HepG2 (cell line): ENCODE results near the gene TOX4. TPM values are rescaled to one million over a fixed set of nuclear protein-coding genes. Genes with fewer than 3 reads are reported as not detected.

Experiments
- CAMTA2 ChIP-seq: sonication (generic); formaldehyde crosslinking; IDR thresholded peaks from 2 replicates; pipeline ENCODE4 v1.4.0; 2020; ENCODE audit warnings: mild to moderate bottlenecking, missing genetic modification reagents, borderline replicate concordance
- ELF4 ChIP-seq: sonication (generic); formaldehyde crosslinking; IDR thresholded peaks from 2 replicates; pipeline ENCODE4 v1.5.0; 2020; ENCODE audit warnings: missing genetic modification reagents, mild to moderate bottlenecking, moderate library complexity, borderline replicate concordance
- MYC ChIP-seq: sonication (generic); formaldehyde crosslinking; IDR thresholded peaks from 2 replicates; pipeline ENCODE4 v1.9.0; 2021; ENCODE audit warnings: missing genetic modification reagents, borderline replicate concordance
- SIN3A ChIP-seq: IDR thresholded peaks from 2 replicates; pipeline ENCODE4 v1.6.1; 2011; ENCODE audit warnings: low read depth, mild to moderate bottlenecking, control low read depth, low read length, borderline replicate concordance
- ZFP90 ChIP-seq: sonication (generic); formaldehyde crosslinking; IDR thresholded peaks from 2 replicates; pipeline ENCODE4 v1.8.0; 2022; ENCODE audit warnings: missing genetic modification reagents, mild to moderate bottlenecking, inconsistent platforms, borderline replicate concordance
- ZFP91 ChIP-seq: sonication (generic); formaldehyde crosslinking; IDR thresholded peaks from 2 replicates; pipeline ENCODE4 v1.9.0; 2022; ENCODE audit warnings: missing genetic modification reagents, mild to moderate bottlenecking, borderline replicate concordance
- ZNF10 ChIP-seq: sonication (generic); formaldehyde crosslinking; IDR thresholded peaks from 2 replicates; pipeline ENCODE4 v1.4.0; 2020; ENCODE audit warnings: mild to moderate bottlenecking, low read depth, missing genetic modification reagents, borderline replicate concordance
- ZNF280B ChIP-seq: sonication (generic); formaldehyde crosslinking; IDR thresholded peaks from 2 replicates; pipeline ENCODE4 v1.5.0; 2020; ENCODE audit warnings: missing genetic modification reagents, mild to moderate bottlenecking, borderline replicate concordance
- polyA plus RNA-seq, 8 experiments: library from polyadenylated mRNA; depleted of rRNA in 3 of 8; stranded (reverse) in 7 of 8; unstranded in 1 of 8; fragments of >200 nt; fragmentation: Illumina TruSeq in 4 of 8; extraction: Trizol in 4 of 8; gene quantifications; 2 replicates each; pipeline versions ENCODE4 v1.2.1 to v1.2.3, GENCODE V29; 2011 to 2016; ENCODE audit warnings: low read depth in 4 of 8, missing spikeins in 1 of 8, mixed read lengths in 1 of 8; ENCODE audit not compliant: insufficient read depth in 1 of 8
- total RNA-seq, 5 experiments: library from RNA; depleted of rRNA; stranded (reverse); fragments of >200 nt; fragmentation: Illumina TruSeq; extraction: Trizol; gene quantifications; 2 replicates each; pipeline ENCODE4 v1.2.3, GENCODE V29; 2016; ENCODE audit warnings: low read depth in 1 of 5
- TF ChIP-seq, protein P1 (sequence below): sonication (generic); formaldehyde crosslinking; IDR thresholded peaks from 2 replicates; pipeline ENCODE4 v1.5.1; 2020; ENCODE audit warnings: missing genetic modification reagents, mild to moderate bottlenecking, borderline replicate concordance
- TF ChIP-seq, protein P2 (sequence below): sonication (generic); formaldehyde crosslinking; IDR thresholded peaks from 2 replicates; pipeline ENCODE4 v1.5.1; 2020; ENCODE audit warnings: mild to moderate bottlenecking, missing genetic modification reagents, moderate library complexity
- TF ChIP-seq, protein P3 (sequence below): IDR thresholded peaks from 2 replicates; pipeline ENCODE4 v1.6.1; 2016; ENCODE audit warnings: missing biosample characterization, missing genetic modification reagents, low read depth
- TF ChIP-seq, protein P4 (sequence below): IDR thresholded peaks from 2 replicates; pipeline ENCODE4 v1.6.1; 2016; ENCODE audit warnings: control low read depth
- TF ChIP-seq, protein P5 (sequence below): sonication (generic); formaldehyde crosslinking; IDR thresholded peaks from 2 replicates; pipeline ENCODE4 v1.5.1; 2020; ENCODE audit warnings: missing genetic modification reagents, mild to moderate bottlenecking, borderline replicate concordance

The TOX4 gene
- total and polyA plus RNA-seq, 2 of the 13 experiments (the other 11 are each of a cell fraction or from before 2014, with no cell fraction given), result 71.8 to 163 TPM

DNA sequence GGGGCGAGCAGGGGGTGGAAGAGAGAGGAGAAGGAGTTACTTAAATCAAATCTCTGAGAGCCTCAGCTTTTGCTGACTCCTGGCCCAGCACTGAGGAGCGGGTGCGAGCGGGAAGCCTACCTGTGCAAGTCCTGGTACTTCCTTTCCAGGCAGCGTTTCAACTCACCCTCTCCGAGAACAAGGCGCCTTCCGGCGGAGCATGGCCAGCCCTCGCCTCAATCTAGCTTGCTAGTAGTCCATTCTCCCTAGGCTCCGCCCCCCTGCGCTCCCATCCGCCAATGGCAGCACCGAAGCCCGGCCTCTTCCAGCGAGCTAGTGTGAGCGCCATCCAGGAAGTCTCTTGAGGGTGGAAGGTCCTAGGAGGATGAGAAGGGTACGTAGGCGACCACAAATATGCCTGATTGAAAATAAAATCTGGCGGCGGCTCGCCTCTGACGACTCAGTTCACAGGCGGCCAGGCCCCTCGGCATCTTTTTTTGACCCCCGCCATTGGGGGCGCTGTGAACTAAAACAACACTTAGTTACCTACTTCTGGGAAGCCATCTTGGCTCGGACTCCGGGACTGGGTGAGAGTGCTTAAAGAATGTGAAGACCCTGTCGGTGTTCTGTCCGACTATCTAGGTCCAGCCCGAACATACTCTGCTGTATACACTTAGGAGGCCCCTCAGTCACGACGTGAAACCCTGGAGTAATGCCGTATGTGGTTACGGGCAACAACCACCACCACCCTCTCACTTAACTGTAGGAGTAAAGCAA lies 20.9 kb upstream of the TOX4 start, which contains the start of gene CHD8 (continued):
- TF ChIP-seq, protein P1, sequence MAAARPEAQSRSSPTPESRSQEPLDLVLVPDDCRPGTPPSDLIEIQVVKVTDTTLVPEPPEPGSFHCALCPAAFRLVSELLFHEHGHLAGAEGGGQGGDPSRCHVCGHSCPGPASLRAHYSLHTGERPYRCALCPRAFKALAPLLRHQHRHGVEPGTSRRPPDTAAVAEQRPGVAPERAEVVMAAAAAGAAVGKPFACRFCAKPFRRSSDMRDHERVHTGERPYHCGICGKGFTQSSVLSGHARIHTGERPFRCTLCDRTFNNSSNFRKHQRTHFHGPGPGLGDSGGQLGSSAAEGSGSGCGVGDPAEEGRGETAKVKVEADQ (CRISPR knock-in tag), result no peak
- TF ChIP-seq, protein P2, sequence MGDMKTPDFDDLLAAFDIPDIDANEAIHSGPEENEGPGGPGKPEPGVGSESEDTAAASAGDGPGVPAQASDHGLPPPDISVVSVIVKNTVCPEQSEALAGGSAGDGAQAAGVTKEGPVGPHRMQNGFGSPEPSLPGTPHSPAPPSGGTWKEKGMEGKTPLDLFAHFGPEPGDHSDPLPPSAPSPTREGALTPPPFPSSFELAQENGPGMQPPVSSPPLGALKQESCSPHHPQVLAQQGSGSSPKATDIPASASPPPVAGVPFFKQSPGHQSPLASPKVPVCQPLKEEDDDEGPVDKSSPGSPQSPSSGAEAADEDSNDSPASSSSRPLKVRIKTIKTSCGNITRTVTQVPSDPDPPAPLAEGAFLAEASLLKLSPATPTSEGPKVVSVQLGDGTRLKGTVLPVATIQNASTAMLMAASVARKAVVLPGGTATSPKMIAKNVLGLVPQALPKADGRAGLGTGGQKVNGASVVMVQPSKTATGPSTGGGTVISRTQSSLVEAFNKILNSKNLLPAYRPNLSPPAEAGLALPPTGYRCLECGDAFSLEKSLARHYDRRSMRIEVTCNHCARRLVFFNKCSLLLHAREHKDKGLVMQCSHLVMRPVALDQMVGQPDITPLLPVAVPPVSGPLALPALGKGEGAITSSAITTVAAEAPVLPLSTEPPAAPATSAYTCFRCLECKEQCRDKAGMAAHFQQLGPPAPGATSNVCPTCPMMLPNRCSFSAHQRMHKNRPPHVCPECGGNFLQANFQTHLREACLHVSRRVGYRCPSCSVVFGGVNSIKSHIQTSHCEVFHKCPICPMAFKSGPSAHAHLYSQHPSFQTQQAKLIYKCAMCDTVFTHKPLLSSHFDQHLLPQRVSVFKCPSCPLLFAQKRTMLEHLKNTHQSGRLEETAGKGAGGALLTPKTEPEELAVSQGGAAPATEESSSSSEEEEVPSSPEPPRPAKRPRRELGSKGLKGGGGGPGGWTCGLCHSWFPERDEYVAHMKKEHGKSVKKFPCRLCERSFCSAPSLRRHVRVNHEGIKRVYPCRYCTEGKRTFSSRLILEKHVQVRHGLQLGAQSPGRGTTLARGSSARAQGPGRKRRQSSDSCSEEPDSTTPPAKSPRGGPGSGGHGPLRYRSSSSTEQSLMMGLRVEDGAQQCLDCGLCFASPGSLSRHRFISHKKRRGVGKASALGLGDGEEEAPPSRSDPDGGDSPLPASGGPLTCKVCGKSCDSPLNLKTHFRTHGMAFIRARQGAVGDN (CRISPR knock-in tag), result peak; percentile 91
- TF ChIP-seq, protein P3, sequence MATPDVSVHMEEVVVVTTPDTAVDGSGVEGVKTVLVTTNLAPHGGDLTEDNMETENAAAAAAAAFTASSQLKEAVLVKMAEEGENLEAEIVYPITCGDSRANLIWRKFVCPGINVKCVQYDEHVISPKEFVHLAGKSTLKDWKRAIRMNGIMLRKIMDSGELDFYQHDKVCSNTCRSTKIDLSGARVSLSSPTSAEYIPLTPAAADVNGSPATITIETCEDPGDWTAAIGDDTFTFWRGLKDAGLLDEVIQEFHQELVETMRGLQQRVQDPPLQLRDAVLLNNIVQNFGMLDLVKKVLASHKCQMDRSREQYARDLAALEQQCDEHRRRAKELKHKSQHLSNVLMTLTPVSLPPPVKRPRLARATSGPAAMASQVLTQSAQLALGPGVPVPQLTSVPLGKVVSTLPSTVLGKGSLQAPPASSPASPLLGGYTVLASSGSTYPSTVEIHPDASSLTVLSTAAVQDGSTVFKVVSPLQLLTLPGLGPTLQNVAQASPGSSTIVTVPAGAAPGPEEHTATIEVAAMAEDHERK (CRISPR knock-in tag), result peak; percentile 72; the same call in 1 of the 2 replicates
- TF ChIP-seq ELF4 (CRISPR knock-in tag) (peak; percentile 100), ZFP90 (no peak), MYC (peak; percentile 95), ZNF280B (CRISPR knock-in tag) (peak; percentile 69; the same call in 1 of the 2 replicates), ZFP91 (CRISPR knock-in tag) (peak; percentile 92), CAMTA2 (CRISPR knock-in tag) (no peak), SIN3A (peak; percentile 82), ZNF10 (CRISPR knock-in tag) (no peak)
- TF ChIP-seq, protein P4, sequence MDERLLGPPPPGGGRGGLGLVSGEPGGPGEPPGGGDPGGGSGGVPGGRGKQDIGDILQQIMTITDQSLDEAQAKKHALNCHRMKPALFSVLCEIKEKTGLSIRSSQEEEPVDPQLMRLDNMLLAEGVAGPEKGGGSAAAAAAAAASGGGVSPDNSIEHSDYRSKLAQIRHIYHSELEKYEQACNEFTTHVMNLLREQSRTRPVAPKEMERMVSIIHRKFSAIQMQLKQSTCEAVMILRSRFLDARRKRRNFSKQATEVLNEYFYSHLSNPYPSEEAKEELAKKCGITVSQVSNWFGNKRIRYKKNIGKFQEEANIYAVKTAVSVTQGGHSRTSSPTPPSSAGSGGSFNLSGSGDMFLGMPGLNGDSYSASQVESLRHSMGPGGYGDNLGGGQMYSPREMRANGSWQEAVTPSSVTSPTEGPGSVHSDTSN (CRISPR knock-in tag), result peak; percentile 68
- TF ChIP-seq, protein P5, sequence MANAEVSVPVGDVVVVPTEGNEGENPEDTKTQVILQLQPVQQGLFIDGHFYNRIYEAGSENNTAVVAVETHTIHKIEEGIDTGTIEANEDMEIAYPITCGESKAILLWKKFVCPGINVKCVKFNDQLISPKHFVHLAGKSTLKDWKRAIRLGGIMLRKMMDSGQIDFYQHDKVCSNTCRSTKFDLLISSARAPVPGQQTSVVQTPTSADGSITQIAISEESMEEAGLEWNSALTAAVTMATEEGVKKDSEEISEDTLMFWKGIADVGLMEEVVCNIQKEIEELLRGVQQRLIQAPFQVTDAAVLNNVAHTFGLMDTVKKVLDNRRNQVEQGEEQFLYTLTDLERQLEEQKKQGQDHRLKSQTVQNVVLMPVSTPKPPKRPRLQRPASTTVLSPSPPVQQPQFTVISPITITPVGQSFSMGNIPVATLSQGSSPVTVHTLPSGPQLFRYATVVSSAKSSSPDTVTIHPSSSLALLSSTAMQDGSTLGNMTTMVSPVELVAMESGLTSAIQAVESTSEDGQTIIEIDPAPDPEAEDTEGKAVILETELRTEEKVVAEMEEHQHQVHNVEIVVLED (CRISPR knock-in tag), result peak; percentile 95
